Upper lobe of left lung (tissue), 6 donors: ENCODE measurements around the gene POLR3G. TPM values are rescaled to one million over a fixed set of nuclear protein-coding genes. Genes with fewer than 3 reads are reported as not detected.

ENCODE experiments used
- ATAC-seq, 2 donors: fragments of 200-7000 bp; cut with Tn5 transposase; one replicate each; pipeline ENCODE4 v1.9.1; 2022; ENCODE audit warnings: mild to moderate bottlenecking in 2 of 2, moderate library complexity in 2 of 2; ENCODE audit not compliant: low FRiP score in 2 of 2
- DNase-seq, 2 donors: peaks; one replicate each; pipeline ENCODE4 v3.0.0-alpha.2; 2019 to 2020
- H3K27ac ChIP-seq, 4 donors: fragments of 200-600 bp; sonication (generic); one replicate each; pipeline ENCODE4 v1.5.1; 2016 to 2019
- H3K27me3 ChIP-seq, 4 donors: fragments of 200-600 bp; sonication (generic); one replicate each; pipeline ENCODE4 v1.5.1; 2017 to 2019
- H3K36me3 ChIP-seq, 4 donors: fragments of 200-600 bp; sonication (generic); one replicate each; pipeline ENCODE4 v1.5.1; 2016 to 2019
- H3K4me1 ChIP-seq, 4 donors: fragments of 200-600 bp; sonication (generic); one replicate each; pipeline ENCODE4 v1.5.1; 2018 to 2019
- H3K4me3 ChIP-seq, 4 donors: fragments of 200-600 bp; sonication (generic); one replicate each; pipeline ENCODE4 v1.5.1; 2017 to 2019; ENCODE audit warnings: mild to moderate bottlenecking in 2 of 4, moderate library complexity in 1 of 4
- H3K9me3 ChIP-seq, 4 donors: fragments of 200-600 bp; sonication (generic); one replicate each; pipeline ENCODE4 v1.5.1; 2018 to 2019
- CTCF ChIP-seq, 6 experiments: fragments of 450-650 bp in 4 of 6; fragments of 200-600 bp in 2 of 6; sonication (generic) in 2 of 6; IDR thresholded peaks; one replicate each; pipeline ENCODE4 v1.5.1; 2016 to 2019; ENCODE audit warnings: antibody characterized with exemption in 6 of 6
- EP300 ChIP-seq, 4 donors: sonication (generic); formaldehyde crosslinking; IDR thresholded peaks; one replicate each; pipeline ENCODE4 v1.5.1; 2017; ENCODE audit warnings: antibody characterized with exemption in 4 of 4, control low read depth in 2 of 4
- POLR2A ChIP-seq, 4 donors: fragments of 450-650 bp; IDR thresholded peaks; one replicate each; pipeline ENCODE4 v1.5.1; 2016 to 2017; ENCODE audit warnings: antibody characterized with exemption in 4 of 4, mild to moderate bottlenecking in 2 of 4
- POLR2AphosphoS5 ChIP-seq, 2 donors: sonication (generic); formaldehyde crosslinking; IDR thresholded peaks; one replicate each; pipeline ENCODE4 v1.5.1; 2017; ENCODE audit warnings: antibody characterized with exemption in 2 of 2
- WGBS, 2 donors: methylation state at CpG; one replicate each; pipeline ENCODE4 v1.1.5; 2017 to 2018; 5-methylcytosine and 5-hydroxymethylcytosine counted together
- total RNA-seq, 6 donors: library from RNA; depleted of rRNA in 4 of 6; stranded (reverse); fragments of >200 nt in 4 of 6; gene quantifications; one replicate each; pipeline versions ENCODE4 v1.1.0 to v1.2.1, GENCODE V29; 2016 to 2021
- donor health status: DM: no; HTN: no; CAD: no; lungs with moderate emphysema.
- donor health status: DM: no; HTN: yes; CAD: no; lungs with severe emphysema.

POLR3G gene
- total RNA-seq, 6 donors from 2014 or later: 0.33 to 2.5 (median 1.9) TPM; not detected in 1

GRCh38 chr5:90473396-90474234, 1.0 kb upstream of the POLR3G start:
- TF ChIP-seq POLR2A (IDR thresholded peaks at IDR 0.05) (no peak), EP300 (IDR thresholded peaks at IDR 0.05) (no peak), POLR2AphosphoS5 (IDR thresholded peaks at IDR 0.05) (no peak), CTCF (IDR thresholded peaks at IDR 0.05) (no peak)
- peak; percentile 47 to 92 for DNase-seq
- Histone ChIP-seq H3K27me3 (no peaks in the 10 kb centered on the region), H3K9me3 (no peaks in the 10 kb centered on the region), H3K4me1 (peaks cover 8 to 27% (median 16%) of the 10 kb centered on the region in 4 donors), H3K4me3 (peak overlapping the region; percentile 50 to 98 (median 65)), H3K27ac (peak overlapping the region; percentile 29 to 87 (median 68)), H3K36me3 (no peaks in the 10 kb centered on the region)
- peak; percentile 60 to 62 for ATAC-seq
- 0 to 7% methylated on average over 6 to 42 of the region's 56 CpGs for WGBS, 2 donors

- no peak for DNase-seq
- ATAC-seq: no peak
- no peaks in the 10 kb centered on the region for H3K36me3 ChIP-seq
- no peak overlapping the region for H3K27ac ChIP-seq
- no peak for TF ChIP-seq EP300 (IDR thresholded peaks at IDR 0.05)
- TF ChIP-seq POLR2AphosphoS5 (IDR thresholded peaks at IDR 0.05): no peak
- TF ChIP-seq CTCF (IDR thresholded peaks at IDR 0.05): no peak
- TF ChIP-seq POLR2A (IDR thresholded peaks at IDR 0.05): no peak
- 85 to 88% methylated on average over 17 of the region's 17 CpGs for WGBS, 2 donors
- H3K4me1 ChIP-seq: peaks cover 8 to 27% (median 16%) of the 10 kb centered on the region in 4 donors
- no peaks in the 10 kb centered on the region for H3K27me3 ChIP-seq
- H3K9me3 ChIP-seq: no peaks in the 10 kb centered on the region
- peak overlapping the region in 2 of 4 donors; percentile 59 to 71 for H3K4me3 ChIP-seq
Observed at GRCh38 chr5:90475436-90475980, 844 bp downstream of the POLR3G start.

GRCh38 chr5:90476391-90476790, 1.7 kb downstream of the POLR3G start:
- WGBS, 2 donors: 74 to 91% methylated on average over 3 of the region's 3 CpGs
- DNase-seq (no peak), ATAC-seq (no peak)
- no peaks in the 10 kb centered on the region for H3K9me3 ChIP-seq
- no peak overlapping the region for H3K4me3 ChIP-seq
- H3K27ac ChIP-seq: no peak overlapping the region
- no peak for TF ChIP-seq POLR2A (IDR thresholded peaks at IDR 0.05)
- TF ChIP-seq EP300 (IDR thresholded peaks at IDR 0.05): no peak
- no peak for TF ChIP-seq POLR2AphosphoS5 (IDR thresholded peaks at IDR 0.05)
- no peak for TF ChIP-seq CTCF (IDR thresholded peaks at IDR 0.05)
- H3K27me3 ChIP-seq: no peaks in the 10 kb centered on the region
- peaks cover 8 to 27% (median 16%) of the 10 kb centered on the region in 4 donors for H3K4me1 ChIP-seq
- H3K36me3 ChIP-seq: no peaks in the 10 kb centered on the region

GRCh38 chr5:90477073-90477472, 2.4 kb downstream of the POLR3G start:
- no peak for TF ChIP-seq POLR2A (IDR thresholded peaks at IDR 0.05)
- no peak for TF ChIP-seq POLR2AphosphoS5 (IDR thresholded peaks at IDR 0.05)
- TF ChIP-seq CTCF (IDR thresholded peaks at IDR 0.05): no peak
- TF ChIP-seq EP300 (IDR thresholded peaks at IDR 0.05): no peak
- H3K4me3 ChIP-seq: peak overlapping the region in 1 of 4 donors; percentile 16
- DNase-seq (no peak), ATAC-seq (no peak)
- H3K27me3 ChIP-seq: no peaks in the 10 kb centered on the region
- H3K36me3 ChIP-seq: no peaks in the 10 kb centered on the region
- H3K4me1 ChIP-seq: peaks cover 8 to 27% (median 16%) of the 10 kb centered on the region in 4 donors
- no peak overlapping the region for H3K27ac ChIP-seq
- 56 to 58% methylated on average over 2 of the region's 2 CpGs for WGBS, 2 donors
- H3K9me3 ChIP-seq: no peaks in the 10 kb centered on the region
